GM18858 (cell line): ENCODE measurements around the gene CA6.
"Not testable (repeated sequence)": the region's sequence is repeated elsewhere in the genome, so short reads cannot be mapped to it uniquely, and the experiment has no call there.

Experiments used
- ATAC-seq: cut with Tn5 transposase; IDR thresholded peaks from one replicate; pipeline ENCODE4 v1.9.1; 2021; ENCODE audit not compliant: unreplicated experiment

The CA6 gene

DNA sequence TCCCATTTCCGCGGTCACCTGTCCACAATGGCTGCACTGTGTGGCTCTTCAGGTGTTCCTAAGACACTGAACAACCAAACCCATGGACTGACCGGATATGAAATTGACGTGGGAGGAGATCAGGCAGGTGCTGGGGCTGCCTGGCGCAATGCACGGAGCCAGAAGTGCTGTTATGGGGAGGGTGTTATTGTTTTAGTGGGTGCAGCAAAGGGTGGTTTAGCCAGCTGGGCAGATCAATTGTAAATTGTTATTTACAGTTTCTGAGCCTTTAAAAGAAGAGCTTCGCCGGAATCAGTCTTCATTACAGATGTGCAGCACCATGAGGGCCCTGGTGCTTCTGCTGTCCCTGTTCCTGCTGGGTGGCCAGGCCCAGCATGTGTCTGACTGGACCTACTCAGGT is at the start of gene CA6:
Gene CA6 (plus strand): TSS at position 301 of the 400 bp plus-strand sequence. CDS start 19 bp downstream, at position 320.
- no peak for ATAC-seq

DNA sequence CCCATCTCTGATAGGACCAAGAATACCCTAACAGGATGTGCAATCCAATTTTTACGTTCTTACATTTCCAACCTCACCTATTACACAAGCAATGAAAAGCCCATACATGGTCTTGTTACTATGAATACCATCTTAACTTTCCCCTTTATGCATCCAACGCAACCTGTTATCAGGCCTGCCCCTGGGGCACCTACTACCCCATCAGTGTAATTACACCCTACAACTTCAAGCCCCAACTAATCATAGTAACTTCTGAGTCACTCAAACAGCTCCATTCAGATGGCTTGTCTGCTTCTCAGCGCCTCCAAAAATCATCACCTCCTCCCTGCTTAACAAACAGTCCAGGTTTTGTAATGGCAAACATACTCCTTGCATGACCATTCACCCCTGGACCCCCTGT is 48.9 kb upstream of the CA6 start:
- ATAC-seq = not testable (repeated sequence)

DNA sequence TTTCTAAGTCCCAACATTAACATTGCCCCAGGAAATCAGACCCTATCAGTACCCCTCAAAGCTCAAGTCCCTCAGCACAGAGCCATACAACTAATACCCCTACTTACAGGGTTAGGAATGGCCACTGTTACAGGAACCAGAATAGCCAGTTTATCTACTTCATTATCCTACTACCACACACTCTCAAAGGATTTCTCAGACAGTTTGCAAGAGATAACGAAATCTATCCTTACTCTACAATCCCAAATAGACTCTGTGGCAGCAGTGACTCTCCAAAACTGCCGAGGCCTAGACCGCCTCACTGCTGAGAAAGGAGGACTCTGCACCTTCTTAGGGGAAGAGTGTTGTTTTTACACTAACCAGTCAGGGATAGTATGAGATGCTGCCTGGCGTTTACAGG is 48.2 kb upstream of the CA6 start:
- not testable (repeated sequence) for ATAC-seq

DNA sequence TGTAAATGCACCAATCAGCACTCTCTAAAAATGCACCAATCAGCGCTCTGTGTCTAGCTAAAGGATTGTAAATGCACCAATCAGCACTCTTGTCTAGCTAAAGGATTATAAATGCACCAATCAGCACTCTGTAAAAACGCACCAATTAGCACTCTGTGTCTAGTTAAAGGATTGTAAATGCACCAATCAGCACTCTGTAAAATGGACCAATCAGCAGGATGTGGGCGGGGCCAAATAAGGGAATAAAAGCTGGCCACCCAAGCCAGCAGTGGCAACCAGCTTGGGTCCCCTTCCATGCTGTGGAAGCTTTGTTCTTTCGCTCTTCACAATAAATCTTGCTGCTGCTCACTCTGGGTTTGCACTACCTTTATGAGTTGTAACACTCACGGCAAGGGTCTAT is 47.2 kb upstream of the CA6 start:
- not testable (repeated sequence) for ATAC-seq

DNA sequence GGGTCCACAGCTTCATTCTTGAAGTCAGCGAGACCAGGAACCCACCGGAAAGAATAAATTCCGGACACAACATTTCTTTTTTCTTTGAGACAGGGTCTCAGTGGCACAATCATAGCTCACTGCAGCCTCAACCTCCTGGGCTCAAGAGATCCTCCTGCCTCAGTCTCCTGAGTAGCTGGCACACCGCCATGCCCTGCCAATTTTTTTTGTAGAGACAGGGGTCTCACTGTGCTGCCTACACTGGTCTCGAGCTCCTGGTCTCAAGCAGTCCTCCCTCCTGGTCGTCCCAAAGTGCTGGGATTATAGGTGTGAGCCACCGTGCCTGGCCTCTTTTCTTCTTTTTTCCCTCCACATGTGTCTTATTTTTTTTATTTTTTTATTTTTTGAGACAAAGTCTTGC is 46.6 kb upstream of the CA6 start:
- ATAC-seq = no peak

DNA sequence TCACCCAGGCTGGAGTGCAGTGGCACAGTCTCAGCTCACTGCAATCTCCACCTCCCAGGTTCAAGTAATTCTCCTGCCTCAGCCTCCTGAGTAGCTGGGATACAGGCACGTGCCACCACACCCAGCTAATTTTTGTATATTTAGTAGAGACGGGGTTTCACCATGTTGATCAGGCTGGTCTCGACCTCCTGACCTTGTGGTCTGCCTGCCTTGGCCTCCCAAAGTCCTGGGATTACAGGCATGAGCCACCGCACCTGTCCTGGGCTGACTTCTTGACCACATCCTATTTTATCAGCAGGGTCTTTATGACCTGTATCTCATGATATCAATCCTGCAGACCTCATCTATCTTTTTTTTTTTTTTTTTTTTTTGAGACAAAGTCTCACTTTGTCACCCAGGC is 45.0 kb upstream of the CA6 start:
- not testable (repeated sequence) for ATAC-seq

DNA sequence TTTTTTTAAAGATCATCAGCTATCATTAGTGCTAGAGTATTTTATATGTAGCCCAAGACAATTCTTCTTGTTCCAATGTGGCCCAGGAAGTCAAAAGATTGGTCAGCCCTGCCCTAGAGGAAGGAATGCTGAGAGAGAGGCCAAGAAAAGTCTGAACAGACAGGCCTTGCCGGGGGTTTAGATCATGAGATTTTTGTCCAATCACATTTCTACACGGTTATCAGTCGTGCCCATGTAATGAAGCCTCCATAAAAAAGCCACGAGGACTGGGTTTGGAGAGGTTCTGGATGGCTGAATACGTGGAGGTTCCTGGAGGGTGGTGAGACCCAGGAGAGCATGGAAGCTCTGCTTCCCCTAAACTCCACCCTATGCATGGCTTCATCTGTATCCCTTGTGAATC is 42.9 kb upstream of the CA6 start:
- no peak for ATAC-seq

DNA sequence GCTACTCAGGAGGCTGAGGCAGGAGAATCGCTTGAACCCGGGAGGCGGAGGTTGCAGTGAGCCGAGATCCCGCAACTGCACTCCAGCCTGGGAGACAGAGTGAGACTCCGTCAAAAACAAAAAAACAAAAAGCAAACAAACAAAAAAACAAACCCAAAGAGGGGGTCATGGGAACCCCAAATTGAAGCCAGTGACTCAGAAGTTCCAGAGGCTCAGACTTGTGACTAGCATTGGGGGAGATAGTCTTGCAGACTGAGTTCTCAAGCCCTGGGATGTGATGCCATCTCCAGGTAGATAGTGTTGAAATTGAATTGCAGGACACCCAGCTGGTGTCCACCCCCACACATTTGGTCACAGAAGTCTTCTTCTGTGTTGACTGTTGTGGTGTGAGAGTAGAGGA is 42.3 kb upstream of the CA6 start:
- no peak for ATAC-seq

DNA sequence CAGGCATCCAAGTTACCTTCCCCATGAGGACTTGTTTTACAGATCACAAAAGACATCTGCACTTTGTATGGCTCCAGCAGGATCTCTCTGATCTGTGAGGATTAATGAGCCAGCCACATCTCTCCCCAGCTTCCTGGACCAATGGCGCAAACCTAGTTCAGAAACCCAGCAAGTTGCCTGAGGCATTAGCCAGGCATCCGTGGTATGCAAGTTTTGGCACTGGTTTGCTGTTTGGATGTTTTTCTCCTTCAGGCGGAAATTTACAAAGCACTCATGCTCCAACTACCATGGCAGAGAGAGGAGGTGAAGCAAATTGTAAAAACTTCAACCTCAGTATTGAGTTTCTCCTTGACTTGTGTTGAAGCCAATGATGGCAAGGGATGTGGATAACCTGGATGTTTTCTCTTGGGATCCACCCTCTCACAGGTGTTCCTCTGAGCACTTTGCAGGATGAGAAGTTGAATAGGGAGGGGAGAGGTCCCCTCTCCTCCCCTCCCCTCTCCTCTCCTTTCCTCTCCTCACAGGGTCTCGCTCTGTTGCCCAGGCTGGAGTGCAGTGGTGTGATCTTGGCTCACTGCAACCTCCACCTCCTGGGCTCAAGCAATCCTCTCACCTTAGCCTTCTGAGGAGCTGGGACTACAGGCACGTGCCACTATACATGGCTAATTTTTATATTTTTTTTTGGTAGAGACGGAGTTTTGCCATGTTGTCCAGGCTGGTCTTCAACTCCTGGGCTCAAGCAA is 41.6 kb upstream of the CA6 start:
- no peak for ATAC-seq

DNA sequence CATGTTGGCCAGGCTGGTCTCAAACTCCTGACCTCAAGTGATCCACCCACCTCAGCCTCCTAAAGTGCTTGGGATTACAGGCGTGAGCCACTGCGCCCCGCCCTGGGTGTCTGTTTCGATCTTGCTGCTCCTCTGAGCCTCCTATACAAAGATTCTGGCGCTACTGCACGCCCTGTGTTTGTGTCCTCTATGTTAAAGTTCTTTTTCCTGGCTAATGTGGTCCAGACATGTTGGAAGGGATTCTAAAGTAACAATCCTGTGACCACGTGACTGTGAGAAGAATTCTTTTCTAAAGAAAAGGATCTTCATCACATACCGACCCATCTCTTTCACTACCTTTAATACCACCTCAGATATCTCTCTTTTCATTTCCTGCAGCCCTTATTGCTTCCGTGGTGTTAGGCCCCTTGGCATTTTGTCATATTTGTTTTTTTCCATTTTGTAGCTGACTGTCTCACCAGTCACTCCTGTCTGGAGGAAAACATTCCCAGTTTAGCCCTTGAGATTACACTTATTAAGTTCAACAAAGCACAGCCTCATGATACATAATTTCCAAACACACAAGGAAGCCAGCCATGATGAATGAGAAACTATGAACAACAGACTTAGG is 40.0 kb upstream of the CA6 start:
- no peak for ATAC-seq

DNA sequence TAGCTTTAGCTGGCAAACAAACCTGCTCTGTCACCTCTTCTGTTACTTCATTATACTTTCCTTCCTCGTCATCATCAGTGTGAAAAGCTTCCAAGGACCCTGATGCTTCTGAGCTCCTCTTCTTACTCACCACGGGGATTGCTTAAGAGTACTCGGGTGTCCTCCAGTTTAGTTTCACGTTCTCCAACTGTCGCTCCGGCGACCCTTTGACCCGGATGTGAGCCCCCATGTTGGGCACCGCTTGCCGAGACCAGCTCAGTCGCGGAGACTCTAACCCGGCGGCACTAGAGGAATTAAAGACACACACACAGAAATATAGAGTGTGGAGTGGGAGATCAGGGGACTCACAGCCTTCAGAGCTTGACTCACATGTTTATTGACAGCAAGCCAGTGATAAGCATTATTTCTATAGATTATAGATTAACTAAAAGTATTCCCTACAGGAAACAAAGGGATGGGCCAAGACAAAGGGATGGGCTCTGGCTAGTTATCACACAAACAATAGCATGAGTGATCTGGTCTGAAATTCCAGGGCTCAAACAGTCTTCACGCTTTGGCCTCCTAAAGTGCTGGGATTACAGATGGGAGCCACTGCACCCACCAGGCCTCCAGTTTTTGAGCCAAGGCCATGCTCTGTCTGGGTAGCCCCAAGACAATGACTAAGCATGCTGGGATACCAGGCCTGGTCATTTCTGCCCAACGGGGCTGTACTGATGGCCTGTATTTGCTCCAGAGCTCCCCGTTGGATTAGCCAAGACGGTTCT is 37.1 kb upstream of the CA6 start:
- no peak for ATAC-seq

DNA sequence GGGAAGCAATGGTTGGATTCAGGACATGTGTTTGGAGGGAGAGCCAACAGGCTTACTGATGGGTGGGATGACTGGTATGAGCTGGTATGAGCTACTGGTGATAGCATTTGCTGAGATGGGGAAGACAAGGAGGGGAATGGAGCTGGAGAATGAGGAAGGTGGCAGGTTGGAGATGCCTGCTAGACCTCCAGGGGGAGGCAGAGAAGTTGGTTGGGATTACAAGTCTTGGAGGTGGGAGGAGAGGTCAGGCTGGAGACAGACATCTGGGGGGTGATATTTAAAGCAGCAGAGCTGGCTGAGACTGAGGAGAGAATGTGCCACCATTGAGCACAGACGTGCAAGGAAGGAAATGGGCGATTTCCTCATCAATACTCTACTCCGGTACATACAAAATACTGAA is 35.3 kb upstream of the CA6 start:
- no peak for ATAC-seq

DNA sequence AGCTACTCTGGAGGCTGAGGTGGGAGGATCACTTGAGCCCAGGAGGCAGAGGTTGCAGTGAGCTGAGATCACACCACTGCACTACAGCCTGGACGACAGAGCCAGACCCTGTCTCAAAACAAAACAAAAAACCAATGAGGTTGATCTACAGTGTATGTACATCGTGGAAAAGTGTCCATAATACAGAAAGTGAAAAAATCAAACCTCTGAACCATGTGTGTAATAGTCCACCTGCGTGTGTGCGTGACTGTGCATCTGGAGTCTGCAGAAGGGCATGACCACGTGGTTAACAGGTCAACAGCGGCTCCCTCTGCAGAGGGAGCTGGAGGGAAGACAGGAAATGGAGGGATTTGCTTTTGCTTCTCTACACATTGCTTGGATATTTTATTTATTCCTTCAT is 34.8 kb upstream of the CA6 start:
- no peak for ATAC-seq

DNA sequence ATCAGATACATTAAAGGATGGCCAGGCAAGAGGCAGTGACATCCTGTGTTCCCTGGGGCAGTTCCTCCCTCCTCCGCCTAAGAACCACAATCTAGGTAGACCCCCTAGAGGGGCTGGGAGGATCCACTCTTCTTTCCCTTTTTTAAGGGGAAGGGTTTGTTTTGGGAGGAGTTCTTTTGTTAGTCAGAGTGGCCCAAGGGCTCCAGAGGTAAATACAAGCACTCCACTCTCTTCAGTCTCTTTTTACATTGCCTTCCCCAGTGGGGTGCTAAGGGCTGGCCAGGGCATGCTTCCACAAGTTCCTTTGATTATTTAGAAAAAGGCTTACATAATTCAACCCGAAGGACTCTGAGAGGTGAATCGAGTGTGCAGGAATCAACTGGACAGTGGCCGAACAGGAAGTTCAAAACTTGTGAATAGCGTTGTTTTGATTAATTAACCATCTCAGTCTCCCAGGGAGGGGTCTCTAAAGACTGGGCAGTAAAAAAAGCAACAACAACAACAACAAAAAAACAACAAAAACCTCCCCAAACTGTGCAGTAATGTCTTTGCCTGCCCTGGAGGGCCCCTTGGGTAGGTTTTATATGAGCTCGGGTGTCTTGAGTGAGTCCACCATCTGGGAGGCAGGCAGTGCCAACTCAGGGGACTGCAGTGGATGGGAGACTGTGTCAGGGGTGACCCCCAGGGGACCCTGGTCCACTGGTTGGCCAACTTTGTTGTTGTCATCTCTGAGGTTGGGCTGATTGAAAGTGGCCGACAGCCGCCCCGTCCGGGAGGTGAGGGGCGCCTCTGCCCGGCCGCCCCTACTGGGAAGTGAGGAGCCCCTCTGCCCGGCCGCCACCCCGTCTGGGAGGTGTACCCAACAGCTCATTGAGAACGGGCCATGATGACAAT is 34.0 kb upstream of the CA6 start:
- ATAC-seq = no peak

DNA sequence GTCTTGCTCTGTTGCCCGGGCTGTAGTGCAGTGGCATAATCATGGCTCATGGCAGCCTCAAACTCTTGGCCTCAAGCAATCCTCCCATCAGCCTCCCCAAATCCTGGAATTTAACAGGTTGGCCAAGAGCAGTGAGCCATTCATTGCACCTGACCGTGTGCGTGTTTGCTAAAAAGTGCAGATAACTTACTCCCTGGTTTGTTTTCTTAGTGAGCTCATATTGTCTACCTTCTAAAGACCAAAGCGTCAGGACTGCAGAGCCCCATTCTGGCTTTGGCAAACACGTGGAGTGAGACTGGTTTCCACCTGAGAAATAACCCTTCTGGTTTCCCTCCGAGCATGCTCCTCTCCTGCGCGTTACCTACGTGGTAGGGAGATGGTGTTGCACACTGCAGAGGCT is 32.2 kb upstream of the CA6 start:
- no peak for ATAC-seq

DNA sequence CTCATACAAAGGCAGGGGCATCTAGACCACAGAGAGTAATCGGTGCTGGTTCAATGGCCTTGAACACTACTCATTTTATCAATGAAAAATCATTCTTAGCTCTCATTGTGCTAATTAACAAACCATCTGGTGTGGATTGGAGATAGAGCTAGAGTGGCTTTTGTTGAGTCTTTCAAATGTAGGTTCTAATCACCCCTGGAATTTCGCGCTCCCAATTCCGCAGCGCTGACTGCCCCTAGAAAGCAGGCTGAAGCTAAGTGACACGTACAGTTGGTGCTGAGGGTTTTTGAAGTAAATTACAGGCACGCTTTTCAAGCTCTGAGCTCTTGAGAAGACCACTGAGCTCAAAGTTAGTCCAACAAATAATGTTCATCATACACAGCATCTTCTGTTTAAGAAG is 31.2 kb upstream of the CA6 start:
- ATAC-seq = no peak

DNA sequence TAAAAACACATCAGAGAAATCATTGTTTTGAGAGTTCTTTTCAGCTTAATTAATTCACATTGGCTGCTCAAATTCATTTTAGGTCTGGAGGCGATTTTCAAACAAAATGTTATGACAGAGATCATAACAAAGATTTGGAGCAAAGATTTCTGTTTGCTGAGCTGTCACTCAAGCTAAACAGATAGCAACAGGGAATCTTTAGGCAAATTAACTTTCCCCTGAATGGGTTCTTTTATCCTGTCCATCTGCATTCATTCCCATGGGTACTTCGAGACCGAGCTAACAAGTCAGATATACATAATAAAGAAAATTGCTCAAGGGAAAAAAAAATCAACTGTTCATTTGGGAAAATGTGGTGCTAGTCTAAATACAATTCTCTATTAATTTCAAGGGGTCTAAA is 30.2 kb upstream of the CA6 start:
- ATAC-seq = no peak

DNA sequence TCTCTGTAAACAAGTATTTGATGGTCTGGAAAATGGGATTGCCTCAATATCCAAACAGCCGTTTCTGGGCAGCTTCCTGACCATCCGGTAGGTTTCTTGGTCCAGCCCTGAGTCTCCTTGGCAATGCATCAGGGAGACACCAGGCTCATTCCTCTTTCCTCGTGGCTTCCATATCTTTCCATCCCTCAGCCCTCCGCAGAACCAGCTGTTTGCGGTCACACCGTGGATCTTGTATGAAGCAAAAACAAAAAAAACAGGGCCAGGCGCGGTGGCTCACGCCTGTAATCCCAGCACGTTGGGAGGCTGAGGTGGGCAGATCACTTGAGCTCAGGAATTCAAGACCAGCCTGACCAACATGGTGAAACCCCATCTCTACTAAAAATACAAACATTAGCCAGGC is 28.1 kb upstream of the CA6 start:
- not testable (repeated sequence) for ATAC-seq

DNA sequence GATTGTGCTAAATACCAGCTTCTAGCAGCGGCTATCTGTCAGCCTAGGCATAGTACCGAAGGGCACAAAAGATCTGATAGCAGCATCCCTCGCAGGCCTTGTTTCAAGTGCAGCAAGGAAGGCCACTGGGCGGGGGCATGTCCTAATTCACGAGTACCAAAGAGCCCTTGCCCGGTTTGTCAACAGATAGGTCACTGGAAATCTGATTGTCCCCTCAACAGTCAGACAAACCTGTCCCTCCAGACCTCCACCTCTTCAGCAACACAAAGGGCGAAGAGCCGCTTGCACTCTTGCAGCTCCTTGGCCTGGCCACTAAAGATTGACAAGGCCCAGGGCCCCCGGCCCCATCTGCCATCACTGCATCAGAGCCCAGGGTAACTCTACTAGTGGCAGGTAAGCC is 22.7 kb upstream of the CA6 start:
- no peak for ATAC-seq

DNA sequence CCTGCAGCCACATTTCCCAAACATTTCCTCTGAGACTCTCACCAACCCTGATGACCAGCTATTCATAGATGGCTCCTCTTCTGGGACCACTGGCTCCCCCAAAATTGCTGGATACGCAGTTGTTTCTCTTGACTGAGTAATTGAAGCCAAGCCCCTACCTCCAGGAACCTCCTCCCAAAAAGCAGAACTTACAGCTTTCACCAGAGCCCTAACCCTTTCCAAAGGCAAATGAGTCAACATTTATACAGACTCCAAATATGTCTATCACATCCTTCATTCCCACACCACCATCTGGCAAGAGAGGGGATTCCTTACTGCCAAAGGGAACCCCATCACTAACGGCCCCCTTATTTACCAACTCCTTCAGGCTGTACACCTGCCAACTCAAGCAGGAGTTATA is 20.3 kb upstream of the CA6 start:
- ATAC-seq = no peak

DNA sequence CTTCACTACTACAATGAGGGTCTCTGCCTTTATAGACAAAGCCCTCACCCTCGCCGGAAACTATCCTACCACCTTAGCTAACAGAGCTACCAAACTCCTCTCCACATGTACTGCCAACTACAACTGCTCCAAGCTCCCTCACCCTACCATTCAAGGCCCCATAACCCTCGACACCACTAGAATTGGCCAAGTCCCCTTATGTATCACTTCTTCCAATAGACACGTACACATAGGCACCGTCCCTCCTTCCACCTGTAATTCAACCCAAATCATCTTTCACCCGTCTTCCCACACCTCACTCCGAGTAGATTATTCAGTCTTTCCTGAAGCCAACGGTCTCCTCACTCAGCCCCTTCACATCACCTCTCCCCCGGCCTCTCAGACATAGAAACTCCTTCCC is 19.7 kb upstream of the CA6 start:
- no peak for ATAC-seq
